Measurements from ENCODE around the gene ICA1.
"Not testable (repeated sequence)": the region's sequence is repeated elsewhere in the genome, so short reads cannot be mapped to it uniquely, and the experiment has no call there.

The ICA1 gene

GRCh38 chr7:8115547-8116402 is 146.2 kb downstream of the ICA1 start:
- TF ChIP-seq TAF1 (IDR thresholded peaks at IDR 0.05; ENCODE audit: borderline replicate concordance, low read depth, low read length) (0 out of 2 replicates have a peak, but pooled peaks have one; percentile 16), POLR2AphosphoS5 (IDR thresholded peaks at IDR 0.05; ENCODE audit: low read depth, low read length) (no peak)
- FAIRE-seq (peak; percentile 89), DNase-seq (ENCODE audit: insufficient read length) (no peak)

GRCh38 chr7:8114175-8114574 is 147.8 kb downstream of the ICA1 start:
- TF ChIP-seq POLR2A (IDR thresholded peaks at IDR 0.05; ENCODE audit: low read depth, low read length) (peak; percentile 42), TAF1 (IDR thresholded peaks at IDR 0.05; ENCODE audit: borderline replicate concordance, low read depth, low read length) (no peak; the same call in 1 of the 2 replicates)
- FAIRE-seq (peak; percentile 97), DNase-seq (ENCODE audit: insufficient read length) (no peak)

- DNase-seq (ENCODE audit: insufficient read length), result no peak
- FAIRE-seq, result no peak
- TF ChIP-seq POLR2AphosphoS5 (IDR thresholded peaks at IDR 0.05; ENCODE audit: low read depth, low read length) (no peak), POLR2A (IDR thresholded peaks at IDR 0.05; ENCODE audit: low read depth, low read length) (no peak), TAF1 (IDR thresholded peaks at IDR 0.05; ENCODE audit: borderline replicate concordance, low read depth, low read length) (no peak)
Measured at GRCh38 chr7:8113184-8113583, 148.8 kb downstream of the ICA1 start.

- DNase-seq (ENCODE audit: insufficient read length) (no peak), FAIRE-seq (peak; percentile 58)
- TF ChIP-seq TAF1 (IDR thresholded peaks at IDR 0.05; ENCODE audit: borderline replicate concordance, low read depth, low read length) (no peak), POLR2A (IDR thresholded peaks at IDR 0.05; ENCODE audit: low read depth, low read length) (no peak), POLR2AphosphoS5 (IDR thresholded peaks at IDR 0.05; ENCODE audit: low read depth, low read length) (no peak)
Measured at GRCh38 chr7:8112685-8113084, 149.3 kb downstream of the ICA1 start.

- FAIRE-seq (no peak), DNase-seq (ENCODE audit: insufficient read length) (no peak)
- TF ChIP-seq TAF1 (IDR thresholded peaks at IDR 0.05; ENCODE audit: borderline replicate concordance, low read depth, low read length), result no peak
- TF ChIP-seq POLR2AphosphoS5 (IDR thresholded peaks at IDR 0.05; ENCODE audit: low read depth, low read length), result no peak
- no peak for TF ChIP-seq POLR2A (IDR thresholded peaks at IDR 0.05; ENCODE audit: low read depth, low read length)
Measured at GRCh38 chr7:8111282-8111960, 150.5 kb downstream of the ICA1 start.

- FAIRE-seq (peak; percentile 17), DNase-seq (ENCODE audit: insufficient read length) (no peak)
- no peak for TF ChIP-seq TAF1 (IDR thresholded peaks at IDR 0.05; ENCODE audit: borderline replicate concordance, low read depth, low read length)
- no peak for TF ChIP-seq POLR2AphosphoS5 (IDR thresholded peaks at IDR 0.05; ENCODE audit: low read depth, low read length)
- no peak for TF ChIP-seq POLR2A (IDR thresholded peaks at IDR 0.05; ENCODE audit: low read depth, low read length)
Measured at GRCh38 chr7:8109196-8110022, 152.6 kb downstream of the ICA1 start.

GRCh38 chr7:8105449-8106095 is 156.4 kb downstream of the ICA1 start:
- no peak for FAIRE-seq
- no peak for TF ChIP-seq POLR2A (IDR thresholded peaks at IDR 0.05; ENCODE audit: low read depth, low read length)
- no peak for TF ChIP-seq POLR2AphosphoS5 (IDR thresholded peaks at IDR 0.05; ENCODE audit: low read depth, low read length)
- DNase-seq (ENCODE audit: insufficient read length), result no peak

- FAIRE-seq (no peak), DNase-seq (ENCODE audit: insufficient read length) (no peak)
- TF ChIP-seq POLR2A (IDR thresholded peaks at IDR 0.05; ENCODE audit: low read depth, low read length), result no peak
- no peak for TF ChIP-seq TAF1 (IDR thresholded peaks at IDR 0.05; ENCODE audit: borderline replicate concordance, low read depth, low read length)
- no peak for TF ChIP-seq POLR2AphosphoS5 (IDR thresholded peaks at IDR 0.05; ENCODE audit: low read depth, low read length)
Measured at GRCh38 chr7:8103282-8103681, 158.7 kb downstream of the ICA1 start.

GRCh38 chr7:8101292-8101691 is 160.7 kb downstream of the ICA1 start:
- FAIRE-seq; DNase-seq (ENCODE audit: insufficient read length): not testable (repeated sequence)

- DNase-seq (ENCODE audit: insufficient read length), result no peak
- TF ChIP-seq POLR2AphosphoS5 (IDR thresholded peaks at IDR 0.05; ENCODE audit: low read depth, low read length) (no peak), TAF1 (IDR thresholded peaks at IDR 0.05; ENCODE audit: borderline replicate concordance, low read depth, low read length) (no peak), POLR2A (IDR thresholded peaks at IDR 0.05; ENCODE audit: low read depth, low read length) (no peak)
- FAIRE-seq, result no peak
Measured at GRCh38 chr7:8094164-8095140, 167.5 kb downstream of the ICA1 start.

Data from GM12892 (cell line).